Measurements from ENCODE around the gene MVK.
A peak's percentile ranks its signal among the peaks of the same experiment; 100 is the strongest.
"Not testable (repeated sequence)": the region's sequence is repeated elsewhere in the genome, so short reads cannot be mapped to it uniquely, and the experiment has no call there.

Gene MVK

DNA sequence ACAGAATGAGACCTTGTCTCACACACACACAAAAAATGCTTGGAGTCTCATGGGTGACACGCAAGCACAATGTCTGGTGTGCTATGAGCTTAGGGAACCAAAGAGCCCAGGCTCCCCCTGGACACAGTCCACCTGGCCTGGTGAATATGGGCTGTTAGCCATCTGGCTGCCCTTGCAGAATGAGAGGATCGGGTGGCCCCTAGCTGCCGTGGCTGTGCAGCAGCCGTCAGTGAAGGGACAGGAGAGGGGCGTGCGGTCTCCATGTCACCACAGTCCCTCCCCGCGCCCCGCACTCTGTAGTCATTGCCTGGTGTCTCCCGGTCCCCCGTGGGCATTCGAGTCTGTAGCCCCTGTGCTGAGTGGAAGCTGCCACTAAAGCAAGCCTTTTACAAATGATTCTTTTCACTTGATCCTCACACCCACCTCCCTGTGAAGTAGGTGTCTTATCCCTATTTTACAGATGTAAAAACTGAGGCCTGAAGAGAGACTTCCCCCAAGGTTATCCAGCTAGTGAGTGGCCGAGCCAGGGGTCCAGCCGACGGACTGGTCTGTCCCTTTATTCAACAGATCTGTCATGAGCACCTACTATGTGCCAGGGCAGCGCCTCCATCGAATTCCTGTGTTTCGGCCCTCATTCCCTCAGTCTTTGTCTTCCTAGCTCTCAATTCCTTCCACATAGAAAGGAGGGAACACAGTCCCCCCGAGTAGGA, 18.8 kb downstream of the MVK start:
- no peak for DNase-seq

DNA sequence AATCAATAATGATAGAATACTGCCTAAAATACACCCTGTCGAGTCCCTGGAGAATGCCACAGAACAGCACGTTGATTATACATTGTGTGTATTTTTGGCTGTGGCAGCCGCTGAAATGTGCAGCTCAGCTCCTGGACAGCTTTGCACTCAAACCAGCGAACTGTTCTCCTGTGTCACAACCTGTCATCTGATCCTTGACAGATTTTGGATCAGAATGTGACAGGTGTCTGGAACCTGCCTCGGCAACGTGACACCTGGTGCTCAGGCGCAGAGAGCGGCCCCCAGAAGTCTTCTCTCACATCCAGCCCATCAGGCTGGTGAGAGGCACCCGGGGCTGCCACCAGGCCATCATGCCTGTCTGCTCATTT, 19.3 kb downstream of the MVK start:
- no peak for DNase-seq

DNA sequence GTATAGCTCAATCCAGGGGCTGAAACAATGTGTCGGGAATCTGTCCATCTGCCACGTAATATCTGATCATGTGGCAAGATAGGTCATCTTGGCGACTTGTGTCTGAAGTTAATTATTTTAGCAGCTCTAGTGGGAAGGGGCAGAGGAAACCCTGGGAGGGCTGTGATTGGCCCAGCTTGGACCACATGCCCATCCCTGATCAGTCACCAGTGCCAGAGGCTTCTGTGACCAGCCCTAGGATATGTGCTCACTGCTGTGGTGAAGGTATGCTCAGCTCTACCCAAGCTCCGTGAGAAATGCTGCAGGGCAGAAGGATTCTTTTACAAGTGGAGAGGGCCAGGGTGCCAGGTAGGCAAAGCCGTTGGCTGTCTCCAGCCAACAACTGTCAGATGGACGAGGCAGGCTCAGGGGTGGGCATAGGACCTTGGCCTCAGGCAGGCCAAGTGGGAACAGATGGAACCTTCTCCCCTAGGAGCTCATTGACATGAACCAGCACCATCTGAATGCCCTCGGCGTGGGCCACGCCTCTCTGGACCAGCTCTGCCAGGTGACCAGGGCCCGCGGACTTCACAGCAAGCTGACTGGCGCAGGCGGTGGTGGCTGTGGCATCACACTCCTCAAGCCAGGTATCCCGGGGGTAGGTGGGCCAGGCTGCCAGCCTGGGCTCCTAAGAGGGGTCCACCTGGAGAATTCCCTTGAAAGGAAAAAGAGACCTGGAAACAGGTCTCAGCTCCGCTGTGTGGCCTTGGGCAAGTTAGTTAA, 21.1 kb downstream of the MVK start:
- no peak for DNase-seq

DNA sequence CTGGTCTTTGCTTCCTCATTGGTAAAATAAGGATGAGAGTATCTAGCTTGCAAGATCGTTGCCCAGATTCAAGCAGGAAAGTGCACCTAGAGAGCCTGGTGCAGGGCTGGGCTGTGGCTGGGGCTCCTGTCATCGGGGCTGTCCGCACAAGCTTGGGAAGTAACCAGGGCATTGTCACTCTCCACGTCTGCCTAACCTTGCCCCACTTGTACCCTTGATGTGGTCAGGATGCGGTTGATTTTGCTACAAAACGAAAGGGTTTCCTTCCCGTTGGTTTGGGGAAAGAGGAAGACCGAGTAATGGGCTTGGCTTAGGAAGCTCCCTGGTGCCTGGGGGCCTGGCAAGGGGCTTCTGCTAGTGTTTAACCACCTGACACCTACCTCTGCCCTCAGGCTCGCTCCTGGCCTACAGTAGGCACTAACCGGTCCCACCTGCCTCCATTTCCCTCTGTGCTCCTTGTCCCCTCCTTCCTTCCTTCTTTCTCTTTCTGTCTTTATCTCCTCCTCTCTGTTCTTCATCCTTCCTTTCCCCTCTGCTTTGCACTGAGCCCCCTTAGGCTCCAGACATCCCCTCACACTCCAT, 21.8 kb downstream of the MVK start:
- DNase-seq, result no peak

DNA sequence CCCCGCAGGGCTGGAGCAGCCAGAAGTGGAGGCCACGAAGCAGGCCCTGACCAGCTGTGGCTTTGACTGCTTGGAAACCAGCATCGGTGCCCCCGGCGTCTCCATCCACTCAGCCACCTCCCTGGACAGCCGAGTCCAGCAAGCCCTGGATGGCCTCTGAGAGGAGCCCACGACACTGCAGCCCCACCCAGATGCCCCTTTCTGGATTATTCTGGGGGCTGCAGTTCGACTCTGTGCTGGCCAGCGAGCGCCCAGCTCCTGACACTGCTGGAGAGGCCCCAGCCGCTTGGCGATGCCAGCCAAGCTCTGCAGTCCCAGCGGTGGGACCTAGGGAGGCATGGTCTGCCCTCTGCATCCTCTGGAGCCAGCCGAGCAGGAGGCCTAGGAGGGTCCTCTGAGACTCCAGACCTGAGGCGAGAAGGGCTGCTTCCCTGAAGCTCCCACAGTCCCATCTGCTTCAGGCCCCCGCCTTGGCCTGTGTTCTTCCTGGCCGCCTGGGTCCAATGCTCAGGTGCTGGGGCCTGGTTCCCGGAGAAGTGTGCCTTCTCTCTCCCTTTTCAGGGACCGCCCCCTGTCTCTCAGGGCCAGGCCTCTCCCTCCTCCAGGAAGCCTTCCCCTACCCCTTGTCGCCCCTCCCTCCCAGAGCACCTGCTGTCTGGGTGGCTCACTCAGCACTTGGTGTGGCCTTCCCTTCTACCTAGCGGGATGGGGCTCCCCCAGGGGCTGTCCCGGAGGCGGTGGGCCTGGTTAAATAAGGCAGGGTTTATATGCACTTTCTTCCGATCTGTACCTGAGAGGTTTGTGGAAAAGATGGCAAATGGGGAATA, 23.0 kb downstream of the MVK start:
- DNase-seq, result no peak

DNA sequence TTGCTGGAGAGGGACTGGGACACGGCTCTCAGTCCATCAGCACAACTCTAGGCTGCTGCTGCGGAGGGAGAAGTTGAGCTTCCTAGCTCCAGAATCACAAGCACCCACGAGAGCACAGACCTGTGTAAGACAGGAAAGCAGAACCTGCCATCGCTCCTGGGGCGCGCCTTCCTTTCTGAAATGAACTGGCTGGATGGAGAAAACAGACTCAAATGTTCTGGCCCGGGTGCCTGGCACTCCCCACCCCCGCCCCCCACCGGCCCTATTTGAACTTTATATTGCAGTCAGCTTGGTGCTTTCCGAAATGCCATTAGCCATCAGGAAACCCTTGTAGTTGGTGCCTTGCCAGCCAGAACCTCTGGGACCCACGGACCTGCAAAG, 23.8 kb downstream of the MVK start:
- no peak for DNase-seq

DNA sequence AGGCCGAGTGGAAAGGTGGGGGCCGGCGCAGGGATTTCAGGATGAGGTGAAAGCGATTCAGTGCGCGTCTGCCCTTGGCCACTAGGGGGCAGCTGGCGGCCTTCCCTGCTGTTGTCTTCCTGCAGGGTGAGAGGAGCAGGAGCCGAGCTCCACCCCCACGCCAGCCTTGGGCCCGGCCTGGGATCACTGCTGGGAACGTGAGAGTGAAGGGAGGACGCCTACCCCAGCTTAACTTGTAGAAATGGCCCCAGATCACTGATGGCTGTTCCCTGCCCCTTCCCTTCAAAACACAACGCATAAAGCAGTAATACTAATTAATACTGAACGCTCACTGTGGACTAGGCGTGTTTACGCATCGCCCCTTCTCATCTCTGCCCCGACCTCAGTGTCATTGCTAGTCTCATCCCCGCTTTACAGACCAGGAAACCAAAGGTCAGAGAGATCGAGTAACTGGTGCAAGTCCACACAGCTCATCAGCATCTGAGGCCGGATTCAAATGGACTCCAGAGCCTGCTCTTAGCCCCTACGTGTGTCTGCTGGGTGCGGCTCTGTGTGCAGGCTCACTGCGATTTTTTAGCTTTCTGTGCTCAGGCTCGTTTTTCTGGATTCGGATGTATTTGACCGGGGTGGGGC, 24.3 kb downstream of the MVK start:
- DNase-seq, result peak; percentile 52

DNA sequence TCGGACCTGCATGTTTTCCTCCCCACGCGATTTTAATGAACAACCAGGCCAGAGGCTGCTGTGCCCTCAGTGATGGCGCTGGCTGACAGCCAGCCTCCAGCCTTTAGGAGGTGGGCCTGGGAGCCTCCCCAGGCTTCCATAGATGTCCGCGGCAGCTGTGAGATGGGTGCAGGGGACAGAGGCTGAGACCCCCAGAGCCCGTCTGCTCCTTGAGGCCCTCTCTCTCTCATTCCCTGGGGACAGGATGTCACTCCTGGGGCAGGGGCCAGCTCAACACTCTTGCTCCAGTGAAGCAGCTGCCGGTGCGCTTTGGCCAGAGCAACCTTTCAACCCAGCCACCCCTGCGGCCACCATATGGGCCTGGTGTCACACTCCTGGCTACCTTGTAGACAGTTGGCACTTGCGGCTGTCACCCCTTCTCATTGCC, 24.8 kb downstream of the MVK start:
- DNase-seq, result no peak

DNA sequence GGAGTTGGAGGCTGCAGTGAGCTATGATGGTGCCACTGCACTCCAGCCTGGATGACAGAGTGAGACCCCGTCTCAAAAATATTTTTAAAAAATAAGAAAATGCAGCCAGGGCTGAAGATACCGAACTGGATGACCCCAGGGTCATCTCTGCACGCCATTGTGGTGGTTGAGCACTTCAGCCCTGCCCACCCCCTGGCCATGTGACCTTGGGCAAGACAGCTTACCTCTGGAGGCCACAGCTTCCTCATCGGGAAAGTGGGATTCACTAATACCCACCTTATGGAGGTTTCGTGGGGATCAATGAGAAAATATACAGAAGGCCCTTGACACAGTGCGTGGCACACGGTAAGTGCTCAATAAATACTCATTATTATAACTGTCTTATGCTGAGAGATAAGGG, 25.5 kb downstream of the MVK start:
- no peak for DNase-seq

DNA sequence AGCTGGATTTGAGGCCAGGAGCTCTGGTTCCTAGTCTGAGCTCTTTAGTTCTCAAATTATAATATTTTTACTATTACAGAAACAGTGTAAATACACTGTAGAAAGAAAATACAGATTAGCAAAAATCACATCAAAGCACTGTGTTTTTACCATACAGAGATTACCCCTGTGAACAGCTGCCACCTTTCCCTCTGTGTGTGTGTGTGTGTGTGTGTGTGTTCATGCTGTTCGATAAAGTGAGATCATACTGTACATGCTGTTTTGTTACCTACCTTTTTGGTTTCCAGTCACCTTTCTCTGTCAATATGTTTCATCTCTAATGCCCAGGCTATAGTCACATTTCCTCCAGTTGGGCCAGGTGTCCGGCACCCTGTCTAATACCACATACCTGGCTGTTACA, 26.9 kb downstream of the MVK start:
- no peak for DNase-seq

DNA sequence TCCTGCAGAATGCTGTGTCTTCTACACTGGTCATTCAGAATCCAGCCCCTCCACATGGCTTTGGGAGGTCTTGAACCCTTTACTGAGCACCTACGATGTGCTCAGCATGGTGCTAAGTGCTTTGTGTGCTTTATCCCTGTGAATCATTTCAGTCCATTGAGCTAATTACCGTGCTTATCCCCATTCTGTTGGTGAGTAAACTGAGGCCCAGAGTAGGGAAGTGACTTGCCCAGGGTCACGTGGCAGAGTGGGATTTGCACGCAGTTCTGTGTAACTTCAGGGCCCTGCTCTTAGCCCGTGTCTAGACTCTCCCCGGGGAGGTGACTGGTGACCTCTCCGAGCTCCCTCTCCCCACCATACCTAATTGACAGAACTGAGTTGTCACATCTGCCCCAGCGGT, 27.4 kb downstream of the MVK start:
- no peak for DNase-seq

DNA sequence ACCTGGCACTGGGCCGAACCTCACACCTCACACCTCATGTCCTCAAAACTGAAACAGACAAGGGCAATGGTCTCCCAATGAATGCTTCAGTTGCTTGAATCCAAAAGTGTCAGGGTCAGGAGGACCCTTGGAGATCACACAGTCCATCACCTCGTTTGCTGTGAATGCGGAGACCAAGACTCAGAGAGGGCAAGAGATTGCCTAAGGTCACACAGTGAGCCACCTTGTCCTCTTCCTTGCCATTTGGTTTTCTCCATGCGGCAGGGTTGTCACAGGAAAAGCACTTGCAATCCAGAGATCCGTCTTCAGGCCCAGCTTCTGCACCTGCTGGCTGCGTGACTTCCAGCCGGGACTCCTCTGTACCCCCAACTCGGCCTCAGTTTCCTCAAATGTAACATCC, 28.0 kb downstream of the MVK start:
- no peak for DNase-seq

DNA sequence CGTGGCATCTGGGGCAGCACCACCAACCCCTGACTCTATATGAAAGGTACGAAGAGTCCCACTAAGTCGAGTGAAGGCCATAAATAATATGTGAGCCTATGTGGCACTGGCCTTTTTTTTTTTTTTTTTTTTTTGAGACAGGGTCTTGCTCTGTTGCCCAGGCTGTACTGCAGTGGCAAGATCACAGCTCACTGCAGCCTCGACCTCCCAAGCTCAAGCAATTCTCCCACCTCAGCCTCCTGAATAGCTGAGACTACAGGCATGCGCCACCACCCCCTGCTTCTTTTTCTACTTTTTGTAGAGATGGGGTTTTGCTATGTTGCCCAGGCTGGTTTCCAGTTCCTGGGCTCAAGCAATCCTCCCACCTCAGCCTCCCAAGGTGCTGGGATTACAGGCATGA, 28.5 kb downstream of the MVK start:
- DNase-seq, result not testable (repeated sequence)

DNA sequence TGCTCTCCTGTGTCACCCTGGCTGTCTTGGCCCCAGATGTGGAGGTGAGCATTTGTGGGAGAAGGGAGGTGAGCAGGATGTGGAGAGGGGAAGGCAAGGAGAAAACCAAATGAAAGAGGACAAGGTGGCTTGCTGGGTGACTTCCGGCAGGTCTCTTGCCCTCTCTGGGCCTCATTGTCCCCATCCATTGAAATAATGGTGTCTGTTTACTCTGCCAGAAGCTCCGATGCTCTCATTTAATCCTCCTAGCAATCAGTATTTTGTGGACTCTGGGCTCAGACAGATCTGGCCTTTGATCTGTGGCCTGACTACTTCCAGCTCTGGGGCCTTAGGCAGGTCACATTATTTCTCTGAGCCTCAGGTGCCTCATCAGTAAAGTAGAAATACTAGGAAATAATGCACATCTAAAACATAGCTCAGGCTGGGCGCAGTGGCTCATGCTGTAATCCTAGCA, 30.6 kb downstream of the MVK start:
- DNase-seq, result no peak

DNA sequence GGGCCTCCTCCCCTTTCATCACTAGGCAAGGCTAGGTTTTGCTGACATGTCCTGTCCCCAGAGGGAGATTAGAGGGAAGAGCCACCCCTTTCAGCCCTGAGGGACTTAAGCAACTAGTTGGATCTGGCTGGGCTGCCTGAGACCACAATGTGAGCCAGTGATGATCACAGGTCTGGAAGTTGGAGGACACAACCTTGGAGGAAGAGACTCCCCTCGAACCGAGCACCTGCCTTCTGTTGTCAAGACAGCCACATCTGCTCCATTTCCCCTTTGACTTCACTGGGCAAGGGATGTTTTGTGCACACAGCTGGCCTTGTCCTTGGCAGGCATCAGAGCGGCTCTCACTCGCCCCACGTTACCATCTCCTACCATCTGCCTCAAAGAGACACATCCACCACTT, 31.4 kb downstream of the MVK start:
- DNase-seq, result no peak

DNA sequence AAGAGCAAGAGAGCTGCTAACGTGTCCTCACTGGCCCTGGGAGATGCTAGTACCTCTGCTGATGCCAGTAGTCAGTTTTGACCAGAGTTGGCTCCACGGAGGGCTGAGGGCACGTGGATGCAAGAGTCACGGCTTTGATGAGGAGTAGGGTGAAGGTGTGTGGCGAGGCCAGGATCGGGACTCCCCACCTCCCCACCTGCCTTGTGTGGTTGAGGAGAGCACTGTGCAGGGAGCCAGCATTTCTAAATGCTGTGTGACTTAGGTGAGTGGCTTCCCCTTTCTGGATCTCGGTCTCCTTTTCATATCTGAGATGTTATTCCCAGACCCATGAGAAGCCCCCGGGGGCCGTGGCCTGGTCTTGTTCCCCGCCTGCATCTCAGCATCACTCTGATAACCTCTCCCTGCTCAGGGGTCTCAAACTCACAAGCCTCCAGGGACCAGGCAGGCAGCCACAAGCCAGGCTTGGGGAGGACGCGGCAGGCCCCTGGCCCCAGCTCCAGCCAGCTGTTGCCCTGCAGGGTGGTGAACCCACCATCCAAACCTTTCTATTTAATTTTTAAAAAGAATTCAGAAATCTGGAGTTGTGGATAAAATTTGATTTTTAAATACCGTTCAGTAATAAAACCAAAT, 32.1 kb downstream of the MVK start:
- DNase-seq, result no peak

DNA sequence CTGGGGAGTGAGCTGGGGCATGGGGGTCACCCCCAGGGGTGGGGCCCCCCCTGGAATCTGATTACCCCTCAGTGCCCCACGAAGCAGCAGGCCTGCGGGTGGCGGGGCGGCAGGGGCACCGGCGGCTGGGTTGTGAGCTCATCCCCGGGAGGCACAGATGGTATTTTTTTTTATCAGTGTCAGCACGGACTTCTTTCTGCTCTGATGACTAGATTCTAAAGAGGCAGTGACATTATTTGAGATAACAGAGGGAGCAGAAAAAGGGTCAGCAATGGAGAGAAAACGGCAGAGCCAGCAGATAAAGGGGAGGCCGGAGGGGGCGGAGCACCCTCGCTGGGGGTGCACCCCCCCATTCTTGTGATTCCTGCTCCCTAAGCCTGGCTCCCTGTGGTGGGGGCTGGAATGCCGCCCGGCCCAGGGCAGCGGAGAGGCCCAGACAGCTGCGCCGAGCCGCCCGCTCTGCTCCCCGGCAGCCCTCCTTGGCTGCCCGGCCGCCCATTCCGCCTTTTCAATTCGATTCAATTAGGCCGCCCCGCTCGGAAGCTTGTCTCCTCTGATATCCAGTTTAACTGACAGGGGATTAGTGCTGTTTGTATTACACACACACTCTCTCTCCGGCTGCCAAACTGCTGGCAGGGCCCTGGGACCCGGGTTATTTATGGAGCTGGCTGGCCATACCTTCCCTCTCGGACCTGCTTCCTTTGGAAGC, 32.9 kb downstream of the MVK start:
- no peak for DNase-seq

DNA sequence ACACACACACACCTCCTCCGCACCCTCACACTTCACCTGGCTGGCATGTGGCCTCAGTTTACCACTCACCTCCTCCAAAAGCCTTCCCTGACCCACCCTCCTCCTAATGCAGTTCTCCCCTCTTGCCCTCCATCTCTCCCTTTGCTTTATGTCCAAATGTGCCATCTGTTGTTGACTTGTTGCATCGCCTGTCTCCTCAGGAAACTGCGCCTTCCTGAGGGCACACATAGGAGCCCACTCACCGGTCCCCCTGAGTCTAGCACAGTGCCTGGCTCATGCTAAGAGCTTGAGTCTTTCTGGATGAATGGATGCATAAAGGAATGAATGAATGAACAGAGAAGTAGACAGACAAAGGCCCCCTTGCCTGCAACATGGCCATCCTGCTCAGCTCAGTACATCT, 34.0 kb downstream of the MVK start:
- DNase-seq, result no peak

DNA sequence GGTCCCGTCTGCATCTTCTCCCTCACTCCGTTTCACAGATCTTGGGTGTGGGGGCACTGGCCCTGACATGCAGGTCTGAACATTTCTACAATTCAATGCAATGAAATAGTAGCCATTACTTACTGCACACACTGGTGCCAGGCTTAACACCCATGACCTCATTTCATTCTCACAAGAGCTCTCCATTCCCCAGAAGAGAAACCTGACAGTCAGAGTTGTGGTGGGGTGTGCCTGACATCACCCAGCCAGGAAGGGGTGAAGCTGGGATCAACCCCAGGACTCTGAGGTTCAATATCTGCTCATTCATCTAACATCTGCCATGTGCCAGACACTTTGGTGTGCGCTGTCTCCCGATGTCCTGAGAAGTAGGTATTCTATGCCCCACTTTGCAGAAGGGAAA, 34.7 kb downstream of the MVK start:
- no peak for DNase-seq

DNA sequence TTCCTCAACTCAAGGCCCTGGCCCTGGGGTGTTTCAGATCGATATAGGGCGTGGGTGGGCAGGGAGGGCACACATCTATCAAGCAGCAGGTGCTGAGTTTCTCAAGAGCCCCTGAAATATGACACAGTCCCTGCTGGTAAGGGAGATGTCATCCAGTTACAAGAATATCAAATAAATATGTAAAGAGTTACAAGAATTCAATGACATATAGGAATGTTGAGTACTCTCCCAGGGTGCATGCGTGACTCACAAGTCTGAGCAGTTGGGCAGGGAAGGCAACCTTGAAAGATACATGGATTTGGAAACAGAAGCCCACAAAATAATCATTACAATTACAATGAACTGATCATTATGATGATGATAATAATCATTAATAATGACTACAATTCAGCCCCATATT, 35.2 kb downstream of the MVK start:
- DNase-seq, result no peak

DNA sequence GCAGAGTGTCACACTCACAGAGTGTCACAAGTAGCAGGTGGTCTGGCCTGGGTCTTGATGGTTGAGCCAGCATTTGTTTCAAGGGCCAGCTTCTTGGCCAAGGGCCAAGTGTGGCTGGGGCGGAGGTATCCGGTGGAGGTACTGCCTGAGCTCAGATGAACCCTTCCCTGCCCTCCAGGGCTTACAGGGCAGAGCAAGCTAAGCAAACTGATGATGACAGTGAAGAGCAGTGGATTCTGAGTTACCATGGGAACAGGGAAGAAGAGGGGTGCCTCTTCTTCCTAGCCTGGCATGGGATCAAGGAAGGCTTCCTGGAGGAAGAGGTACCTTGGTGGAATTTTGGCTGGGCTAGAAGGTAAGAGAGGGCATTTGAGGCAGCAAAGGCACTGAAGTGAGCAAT, 35.7 kb downstream of the MVK start:
- DNase-seq, result no peak

DNA sequence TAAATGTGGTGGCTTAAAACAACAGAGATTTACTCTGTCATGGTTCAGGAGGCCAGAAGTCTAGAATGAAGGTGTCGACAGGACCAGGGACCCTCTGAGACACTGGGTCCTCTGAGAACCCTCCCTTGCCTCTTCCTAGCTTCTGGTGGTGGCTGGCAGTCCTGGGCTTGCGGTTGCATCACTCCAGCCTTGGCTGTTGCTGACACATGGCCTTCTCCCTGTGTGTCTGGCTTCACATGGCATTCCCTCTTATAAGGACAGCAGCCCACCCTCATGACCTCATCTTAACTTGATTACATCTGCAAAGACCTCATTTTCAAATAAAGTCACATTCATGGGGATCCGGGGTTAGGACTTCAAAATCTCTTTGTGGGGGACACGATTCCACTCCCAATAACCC, 36.9 kb downstream of the MVK start:
- no peak for DNase-seq
